Spinal cord (tissue), 10 donors: ENCODE results near the gene MOB3B. TPM values are rescaled to one million over a fixed set of nuclear protein-coding genes. Genes with fewer than 3 reads are reported as not detected.

Experiments
- DNase-seq, 6 donors: peaks; one replicate each; pipeline versions ENCODE4 v3.0.0 to v3.0.0-alpha.2; 2013 to 2015; ENCODE audit warnings: low spot score in 6 of 6, low read depth in 4 of 6
- H3K27ac ChIP-seq: one replicate; pipeline ENCODE4 v1.5.1; 2013; ENCODE audit warnings: low read depth, low read length, control low read depth
- H3K27me3 ChIP-seq: one replicate; pipeline ENCODE4 v1.6.1; 2013; ENCODE audit warnings: low read length; ENCODE audit not compliant: control insufficient read depth, insufficient read depth
- H3K36me3 ChIP-seq: one replicate; pipeline ENCODE4 v1.6.1; 2013; ENCODE audit warnings: low read length; ENCODE audit not compliant: control insufficient read depth, insufficient read depth
- H3K4me1 ChIP-seq: one replicate; pipeline ENCODE4 v1.6.1; 2013; ENCODE audit warnings: low read length; ENCODE audit not compliant: control insufficient read depth, insufficient read depth
- H3K4me3 ChIP-seq: one replicate; pipeline ENCODE4 v1.5.1; 2013; ENCODE audit warnings: low read depth, low read length, control low read depth
- H3K9me3 ChIP-seq: one replicate; pipeline ENCODE4 v1.6.1; 2013; ENCODE audit warnings: low read length; ENCODE audit not compliant: control insufficient read depth, insufficient read depth
- WGBS: methylation state at CpG from one replicate; pipeline ENCODE4 v1.1.5; 2013; ENCODE audit warnings: missing lambda C conversion rate; ENCODE audit not compliant: insufficient coverage; 5-methylcytosine and 5-hydroxymethylcytosine counted together
- polyA plus RNA-seq, 2 donors: library from polyadenylated mRNA; unstranded; fragments of 120-200 nt; gene quantifications; one replicate each; pipeline ENCODE4 v1.2.1, GENCODE V29; 2013; ENCODE audit not compliant: insufficient read length in 2 of 2
- total RNA-seq, 2 donors: library from RNA; depleted of rRNA in 1 of 2; stranded (reverse); fragments of 120-200 nt in 1 of 2; fragments of >200 nt in 1 of 2; gene quantifications; one replicate each; pipeline versions ENCODE4 v1.2.3 to v1.2.4, GENCODE V29; 2013 to 2014
- donor health status: healthy.

MOB3B gene
- total and polyA plus RNA-seq, 4 donors = 9.4 to 34.9 (median 16.0) TPM

DNA sequence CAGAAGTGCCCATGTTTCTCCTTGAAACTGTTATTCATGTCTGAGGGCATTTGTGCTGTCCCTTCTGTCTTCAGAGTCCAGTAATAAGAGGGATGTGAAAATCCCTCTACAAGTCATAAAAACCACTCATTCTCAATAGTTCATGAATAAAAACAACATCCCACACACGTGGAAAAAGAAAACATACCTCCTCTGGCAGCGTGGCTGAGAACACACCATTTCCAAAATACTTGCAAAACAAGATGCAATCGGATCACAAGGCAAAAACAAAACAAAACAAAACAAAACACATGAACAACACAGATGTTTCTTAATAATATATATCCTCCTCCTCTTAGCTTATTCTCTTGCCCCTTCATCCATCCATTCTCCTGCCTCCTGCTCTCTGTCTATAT lies 161.7 kb downstream of the MOB3B start:
- H3K9me3 ChIP-seq = no peaks in the 10 kb centered on the region
- H3K27ac ChIP-seq = peak overlapping the region; percentile 63
- no peaks in the 10 kb centered on the region for H3K27me3 ChIP-seq
- no peak overlapping the region for H3K4me3 ChIP-seq
- no peaks in the 10 kb centered on the region for H3K36me3 ChIP-seq
- peaks cover 13% of the 10 kb centered on the region for H3K4me1 ChIP-seq
- 58% methylated on average over 2 of the region's 3 CpGs for WGBS
- DNase-seq = peak in 1 of 6 donors; percentile 50

GRCh38 chr9:27367175-27367798 lies 162.3 kb downstream of the MOB3B start:
- Histone ChIP-seq H3K27ac (peak overlapping the region; percentile 63), H3K4me1 (peaks cover 13% of the 10 kb centered on the region), H3K4me3 (no peak overlapping the region), H3K9me3 (no peaks in the 10 kb centered on the region), H3K27me3 (no peaks in the 10 kb centered on the region), H3K36me3 (no peaks in the 10 kb centered on the region)
- 47% methylated on average over 2 of the region's 6 CpGs for WGBS
- DNase-seq = peak in 1 of 6 donors; percentile 21

DNA sequence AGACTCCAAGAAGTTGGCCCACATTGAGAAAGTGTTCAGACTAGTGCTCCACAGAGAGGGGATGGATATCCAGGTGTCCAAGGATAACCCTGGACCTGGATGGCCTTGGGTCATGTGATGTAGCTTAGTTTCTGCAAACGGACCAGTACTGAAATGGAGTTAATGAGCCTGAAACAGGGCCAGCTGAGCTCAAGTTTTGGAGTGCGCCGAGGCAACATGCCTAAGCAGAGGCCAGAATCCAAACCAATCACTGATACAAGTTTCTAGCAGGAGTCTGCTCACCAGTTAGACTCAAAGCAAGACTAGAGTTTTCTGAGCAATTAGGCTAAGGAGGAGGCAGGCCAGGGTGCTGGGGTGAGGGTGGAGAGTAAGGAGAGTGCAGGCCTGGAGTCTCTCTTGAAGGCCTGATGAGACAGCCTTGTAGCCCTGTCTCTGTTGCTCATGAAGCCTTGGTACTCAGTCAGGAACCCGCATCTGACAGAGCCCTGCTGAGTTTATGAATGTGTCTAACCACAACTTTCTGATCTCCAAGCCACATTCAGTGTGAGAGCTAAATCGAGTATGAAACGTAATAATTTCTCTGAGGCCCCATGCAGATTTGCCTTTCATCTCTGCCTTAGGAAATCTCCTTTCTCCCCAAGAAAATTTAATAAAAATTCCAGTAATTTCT lies 163.8 kb downstream of the MOB3B start:
- Histone ChIP-seq H3K4me3 (no peak overlapping the region), H3K27me3 (no peaks in the 10 kb centered on the region), H3K36me3 (no peaks in the 10 kb centered on the region), H3K9me3 (no peaks in the 10 kb centered on the region), H3K27ac (no peak overlapping the region), H3K4me1 (peaks cover 13% of the 10 kb centered on the region)
- WGBS = 55% methylated on average over 5 of the region's 6 CpGs
- DNase-seq = peak in 1 of 6 donors; percentile 34

DNA sequence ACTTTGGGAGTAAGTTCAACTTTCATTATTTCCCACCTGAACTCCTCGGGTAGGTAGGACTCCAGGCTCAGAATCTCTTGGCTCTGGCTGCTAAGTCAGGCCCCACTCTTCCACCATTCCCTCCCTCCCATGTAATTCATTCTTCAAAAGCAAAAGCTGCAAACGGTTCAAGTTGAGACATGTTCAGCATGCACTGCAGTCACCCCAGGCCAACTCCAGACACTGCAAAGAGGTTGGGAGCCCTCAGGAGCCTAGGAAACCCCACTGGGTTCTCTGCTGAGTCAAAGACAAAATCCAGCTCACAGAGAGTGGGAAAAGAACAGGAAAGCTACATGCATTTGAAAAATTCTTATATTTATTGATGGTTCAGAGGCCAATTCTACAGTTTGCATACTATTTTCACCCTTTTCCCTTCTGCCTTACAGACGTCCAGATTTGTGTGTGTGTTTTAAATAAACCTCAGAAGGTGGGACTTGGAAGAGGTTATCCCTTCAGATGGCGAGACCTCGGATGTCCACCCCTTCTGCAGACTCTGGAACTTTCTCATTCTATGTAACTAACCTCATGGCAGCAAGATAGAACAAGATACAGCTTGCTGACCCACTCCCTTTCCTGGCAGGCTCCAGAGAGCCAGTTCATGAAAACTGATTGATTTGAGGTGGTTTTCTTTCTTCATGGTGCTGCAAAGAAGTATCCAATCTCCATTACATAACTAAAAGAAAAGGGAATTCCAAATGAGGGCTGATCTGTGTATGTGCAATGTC lies 167.0 kb downstream of the MOB3B start:
- Histone ChIP-seq H3K27ac (no peak overlapping the region), H3K27me3 (no peaks in the 10 kb centered on the region), H3K4me3 (no peak overlapping the region), H3K36me3 (no peaks in the 10 kb centered on the region), H3K9me3 (no peaks in the 10 kb centered on the region), H3K4me1 (peaks cover 7% of the 10 kb centered on the region)
- WGBS = 43% methylated on average over 2 of the region's 5 CpGs
- DNase-seq = no peak

DNA sequence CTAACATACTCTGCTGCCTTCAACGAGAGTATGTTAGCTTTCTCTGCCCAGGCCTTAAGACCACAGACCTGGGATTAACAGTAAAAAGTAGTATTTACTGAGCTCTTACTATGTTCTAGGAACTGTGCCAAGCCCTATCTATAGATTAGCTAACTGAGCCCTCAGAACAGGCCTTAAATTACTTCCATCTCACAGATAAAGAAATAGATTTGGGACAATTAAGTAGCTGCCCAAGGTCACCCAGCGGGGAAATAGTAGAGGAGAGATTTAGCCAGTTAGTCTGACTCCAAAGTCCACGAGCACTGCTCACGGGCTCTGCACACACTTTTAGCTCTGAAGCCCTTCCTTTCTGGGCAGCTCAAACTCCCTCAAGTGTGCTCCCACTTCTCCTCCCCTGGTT lies 168.1 kb downstream of the MOB3B start:
- H3K27ac ChIP-seq = no peak overlapping the region
- WGBS = 88% methylated on average over 2 of the region's 4 CpGs

GRCh38 chr9:27359763-27360162 lies 169.9 kb downstream of the MOB3B start:
- Histone ChIP-seq H3K4me1 (peaks cover 8% of the 10 kb centered on the region), H3K27me3 (no peaks in the 10 kb centered on the region), H3K9me3 (no peaks in the 10 kb centered on the region), H3K36me3 (no peaks in the 10 kb centered on the region), H3K4me3 (no peak overlapping the region), H3K27ac (no peak overlapping the region)
- no peak for DNase-seq
- 100% methylated on average over 1 of the region's 6 CpGs for WGBS

More for the DNA sequence above, 168.1 kb downstream of the MOB3B start:
- H3K4me1 ChIP-seq = peaks cover 4% of the 10 kb centered on the region
- no peaks in the 10 kb centered on the region for H3K36me3 ChIP-seq
- H3K9me3 ChIP-seq = no peaks in the 10 kb centered on the region
- no peaks in the 10 kb centered on the region for H3K27me3 ChIP-seq
- DNase-seq = no peak
- H3K4me3 ChIP-seq = no peak overlapping the region

- peaks cover 15% of the 10 kb centered on the region for H3K4me1 ChIP-seq
- H3K36me3 ChIP-seq = no peaks in the 10 kb centered on the region
- H3K27me3 ChIP-seq = no peaks in the 10 kb centered on the region
- DNase-seq = no peak
- H3K4me3 ChIP-seq = no peak overlapping the region
- H3K9me3 ChIP-seq = no peaks in the 10 kb centered on the region
- H3K27ac ChIP-seq = no peak overlapping the region
Measured at GRCh38 chr9:27358007-27358406, 171.6 kb downstream of the MOB3B start.

DNA sequence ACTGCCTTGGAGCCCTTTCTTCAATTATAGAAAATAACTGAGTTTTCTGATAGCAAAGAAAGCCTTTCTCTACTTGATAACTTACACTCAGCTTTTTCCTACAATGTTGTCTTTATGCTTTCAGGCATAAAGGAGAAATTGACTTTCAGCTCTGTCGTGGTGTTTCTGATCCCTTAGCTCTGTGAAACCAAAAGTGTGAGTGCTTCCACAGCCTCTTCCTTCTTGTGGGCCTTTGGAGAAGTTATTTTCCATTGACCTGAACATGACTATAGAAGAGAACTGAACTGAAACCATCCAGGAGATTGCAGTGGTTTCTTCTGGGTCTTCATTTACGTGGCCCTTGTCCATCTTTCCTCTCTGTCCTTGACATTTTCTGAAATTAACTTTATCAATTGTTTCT lies 173.2 kb downstream of the MOB3B start:
- H3K27me3 ChIP-seq = no peaks in the 10 kb centered on the region
- H3K4me3 ChIP-seq = no peak overlapping the region
- DNase-seq = no peak
- H3K36me3 ChIP-seq = no peaks in the 10 kb centered on the region
- no peaks in the 10 kb centered on the region for H3K9me3 ChIP-seq
- 80% methylated on average over 1 of the region's 2 CpGs for WGBS
- H3K27ac ChIP-seq = peak overlapping the region; percentile 44
- peaks cover 19% of the 10 kb centered on the region for H3K4me1 ChIP-seq

GRCh38 chr9:27355166-27355565 lies 174.4 kb downstream of the MOB3B start:
- DNase-seq = no peak
- H3K9me3 ChIP-seq = no peaks in the 10 kb centered on the region
- no peak overlapping the region for H3K27ac ChIP-seq
- no peaks in the 10 kb centered on the region for H3K27me3 ChIP-seq
- WGBS = 82% methylated on average over 3 of the region's 3 CpGs
- H3K4me3 ChIP-seq = no peak overlapping the region
- H3K4me1 ChIP-seq = peaks cover 29% of the 10 kb centered on the region
- no peaks in the 10 kb centered on the region for H3K36me3 ChIP-seq
